OCI-M2 (cell line): ENCODE measurements around the gene IMMP2L.
"Not testable (repeated sequence)": the region's sequence is repeated elsewhere in the genome, so short reads cannot be mapped to it uniquely, and the experiment has no call there.

Experiments used
- DNase-seq: peaks from one replicate; lab custom pipeline; 2025; ENCODE audit not compliant: unreplicated experiment; lab: John Stamatoyannopoulos, UW

IMMP2L gene

GRCh38 chr7:111510584-111511378, 51.5 kb downstream of the IMMP2L start:
- DNase-seq, result no peak

- no peak for DNase-seq
These were observed 52.2 kb downstream of the IMMP2L start for GRCh38 chr7:111510062-111510461.

GRCh38 chr7:111509288-111509687, 53.0 kb downstream of the IMMP2L start:
- DNase-seq, result no peak

GRCh38 chr7:111508387-111508786, 53.9 kb downstream of the IMMP2L start:
- no peak for DNase-seq

- not testable (repeated sequence) for DNase-seq
These were observed 56.9 kb downstream of the IMMP2L start for GRCh38 chr7:111505422-111505821.

GRCh38 chr7:111501799-111502198, 60.5 kb downstream of the IMMP2L start:
- not testable (repeated sequence) for DNase-seq

- no peak for DNase-seq
These were observed 63.3 kb downstream of the IMMP2L start for GRCh38 chr7:111499027-111499426.

GRCh38 chr7:111498391-111499007, 63.8 kb downstream of the IMMP2L start:
- no peak for DNase-seq

- no peak for DNase-seq
These were observed 67.0 kb downstream of the IMMP2L start for GRCh38 chr7:111495173-111495810.

- no peak for DNase-seq
These were observed 70.1 kb downstream of the IMMP2L start for GRCh38 chr7:111492234-111492633.

GRCh38 chr7:111486472-111487142, 75.7 kb downstream of the IMMP2L start:
- peak; percentile 23 for DNase-seq

GRCh38 chr7:111485701-111486380, 76.5 kb downstream of the IMMP2L start:
- DNase-seq, result no peak

GRCh38 chr7:111483078-111483477, 79.2 kb downstream of the IMMP2L start:
- DNase-seq, result no peak

GRCh38 chr7:111477462-111478225, 84.6 kb downstream of the IMMP2L start:
- no peak for DNase-seq

- DNase-seq, result no peak
These were observed 85.6 kb downstream of the IMMP2L start for GRCh38 chr7:111476586-111477293.

- no peak for DNase-seq
These were observed 86.3 kb downstream of the IMMP2L start for GRCh38 chr7:111475959-111476358.

- no peak for DNase-seq
These were observed 86.9 kb downstream of the IMMP2L start for GRCh38 chr7:111475419-111475748.

- no peak for DNase-seq
These were observed 87.4 kb downstream of the IMMP2L start for GRCh38 chr7:111474723-111475418.
